ENCODE results near the gene KEL. TPM values are rescaled to one million over a fixed set of nuclear protein-coding genes. Genes with fewer than 3 reads are reported as not detected.
A peak's percentile ranks its signal among the peaks of the same experiment; 100 is the strongest.

The KEL gene
- total RNA-seq, 2 donors from 2014 or later, result 0.09 to 61.5 TPM

DNA sequence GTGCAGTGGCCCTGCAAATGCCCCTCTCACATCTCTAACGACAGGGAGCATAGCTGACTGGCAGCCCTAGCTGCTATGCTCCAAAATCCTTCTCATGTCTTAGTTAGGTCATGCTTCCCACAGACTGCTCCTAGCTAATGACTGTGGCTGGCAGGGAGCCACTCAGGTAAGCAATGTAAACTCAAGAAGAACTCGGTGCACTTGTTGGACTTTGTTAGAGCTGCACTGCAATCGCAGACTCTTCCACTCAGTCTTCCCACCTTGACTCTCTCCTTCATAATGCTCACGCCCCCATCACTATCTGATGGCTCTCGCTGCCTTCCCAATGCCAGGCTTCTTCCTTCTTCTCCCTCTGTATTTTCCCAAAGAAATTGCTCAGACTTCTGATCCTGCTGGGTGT is 40.7 kb upstream of the KEL start:
- no peaks in the 10 kb centered on the region for H3K27me3 ChIP-seq (replicated peaks; ENCODE audit: insufficient read depth)
- TF ChIP-seq POLR2A (IDR thresholded peaks at IDR 0.05), result no peak
- TF ChIP-seq POLR2AphosphoS5 (IDR thresholded peaks at IDR 0.05), result peak; percentile 36
- no peak overlapping the region for H3K27ac ChIP-seq
- peak; percentile 84 for DNase-seq (ENCODE audit: low spot score)
- peak overlapping the region in 1 of 2 donors; percentile 5 for H3K4me3 ChIP-seq
- H3K36me3 ChIP-seq, result no peaks in the 10 kb centered on the region
- no peaks in the 10 kb centered on the region for H3K9me3 ChIP-seq
- 52% methylated on average over 5 of the region's 5 CpGs for WGBS
- intact Hi-C loops (cut with DNase I), result loop anchor here (2.0 kb wide), 1 partner anchor 148 kb away; the partner anchor contains the start of gene EPHB6
- no peaks in the 10 kb centered on the region for H3K4me1 ChIP-seq (replicated peaks)

GRCh38 chr7:143002106-143002505 is 39.9 kb upstream of the KEL start:
- WGBS, result 64% methylated on average over 3 of the region's 3 CpGs
- intact Hi-C loops (cut with DNase I), result loop anchor here (2.0 kb wide), 1 partner anchor 147 kb away; the partner anchor contains the start of gene EPHB6
- DNase-seq (ENCODE audit: low spot score), result no peak

GRCh38 chr7:143000648-143001047 is 38.5 kb upstream of the KEL start:
- TF ChIP-seq POLR2A (IDR thresholded peaks at IDR 0.05) (no peak), CTCF (IDR thresholded peaks at IDR 0.05) (no peak), POLR2AphosphoS5 (IDR thresholded peaks at IDR 0.05) (no peak)

More at GRCh38 chr7:143002106-143002505, 39.9 kb upstream of the KEL start:
- TF ChIP-seq POLR2A (IDR thresholded peaks at IDR 0.05), result no peak
- peak in 1 of 4 experiments; percentile 13 for TF ChIP-seq CTCF (IDR thresholded peaks at IDR 0.05)
- TF ChIP-seq POLR2AphosphoS5 (IDR thresholded peaks at IDR 0.05), result no peak
- Histone ChIP-seq H3K4me1 (replicated peaks) (no peaks in the 10 kb centered on the region), H3K36me3 (no peaks in the 10 kb centered on the region), H3K9me3 (no peaks in the 10 kb centered on the region), H3K27ac (no peak overlapping the region), H3K4me3 (no peak overlapping the region), H3K27me3 (replicated peaks; ENCODE audit: insufficient read depth) (no peaks in the 10 kb centered on the region)

DNA sequence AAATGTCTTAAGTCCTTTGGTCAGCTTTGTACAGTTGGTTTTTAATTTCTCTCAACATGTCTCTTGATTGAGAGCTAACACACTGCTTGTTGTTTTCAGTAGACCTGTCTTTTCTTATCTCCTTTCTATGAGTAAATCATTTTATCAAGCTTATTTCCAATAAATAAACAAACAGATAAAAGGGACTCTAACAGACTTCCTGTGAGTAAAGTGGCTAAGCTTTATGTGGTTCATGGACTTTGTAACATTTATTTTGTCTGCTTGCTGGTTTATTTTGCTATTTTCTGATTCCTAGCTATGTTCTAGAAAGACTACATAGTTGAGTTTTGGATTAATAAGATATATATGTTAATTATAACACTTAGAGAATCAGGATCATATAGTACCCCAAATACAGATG is 37.6 kb upstream of the KEL start:
- Histone ChIP-seq H3K9me3 (no peaks in the 10 kb centered on the region), H3K4me1 (replicated peaks) (no peaks in the 10 kb centered on the region), H3K4me3 (no peak overlapping the region), H3K36me3 (no peaks in the 10 kb centered on the region), H3K27me3 (replicated peaks; ENCODE audit: insufficient read depth) (no peaks in the 10 kb centered on the region), H3K27ac (no peak overlapping the region)
- TF ChIP-seq POLR2A (IDR thresholded peaks at IDR 0.05) (no peak), CTCF (IDR thresholded peaks at IDR 0.05) (no peak), POLR2AphosphoS5 (IDR thresholded peaks at IDR 0.05) (no peak)
- DNase-seq (ENCODE audit: low spot score), result no peak
- intact Hi-C loops (cut with DNase I), result no loop called here

More at GRCh38 chr7:143000648-143001047, 38.5 kb upstream of the KEL start:
- Histone ChIP-seq H3K36me3 (no peaks in the 10 kb centered on the region), H3K4me1 (replicated peaks) (no peaks in the 10 kb centered on the region), H3K4me3 (no peak overlapping the region), H3K27ac (no peak overlapping the region), H3K27me3 (replicated peaks; ENCODE audit: insufficient read depth) (no peaks in the 10 kb centered on the region), H3K9me3 (no peaks in the 10 kb centered on the region)
- intact Hi-C loops (cut with DNase I), result no loop called here
- 88% methylated on average over 2 of the region's 2 CpGs for WGBS
- no peak for DNase-seq (ENCODE audit: low spot score)

DNA sequence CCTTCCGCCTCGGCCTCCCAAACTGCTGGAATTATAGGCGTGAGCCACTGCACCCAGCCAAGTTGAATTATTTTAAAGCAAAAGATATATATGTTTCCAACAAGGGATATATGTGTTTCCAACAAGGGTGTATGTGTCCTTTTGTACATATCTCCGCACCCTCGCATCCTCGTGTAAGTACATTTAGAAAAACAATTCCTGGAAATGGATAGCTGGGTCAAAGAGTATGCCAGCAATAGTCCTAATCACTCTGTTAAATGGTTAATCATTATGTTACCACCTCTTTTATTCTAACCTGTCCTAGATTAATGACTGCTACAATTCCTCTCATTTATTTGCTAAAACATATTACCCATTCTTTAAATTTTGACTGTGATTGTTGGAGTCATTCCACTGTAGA is 36.8 kb upstream of the KEL start:
- H3K9me3 ChIP-seq, result no peaks in the 10 kb centered on the region
- H3K27me3 ChIP-seq (replicated peaks; ENCODE audit: insufficient read depth), result no peaks in the 10 kb centered on the region
- 94% methylated on average over 6 of the region's 6 CpGs for WGBS
- no peak overlapping the region for H3K4me3 ChIP-seq
- intact Hi-C loops (cut with DNase I), result no loop called here
- H3K4me1 ChIP-seq (replicated peaks), result no peaks in the 10 kb centered on the region
- DNase-seq (ENCODE audit: low spot score), result no peak
- H3K36me3 ChIP-seq, result no peaks in the 10 kb centered on the region
- no peak overlapping the region for H3K27ac ChIP-seq
- TF ChIP-seq POLR2AphosphoS5 (IDR thresholded peaks at IDR 0.05) (no peak), CTCF (IDR thresholded peaks at IDR 0.05) (no peak), POLR2A (IDR thresholded peaks at IDR 0.05) (no peak)
